Esophagus muscularis mucosa (tissue), 4 donors: ENCODE results near the gene OR7G3.

ENCODE experiments used
- CTCF ChIP-seq, 3 experiments: fragments of 200-600 bp in 2 of 3; fragments of 450-650 bp in 1 of 3; sonication (generic) in 2 of 3; IDR thresholded peaks; one replicate each; pipeline ENCODE4 v1.5.1; 2017 to 2019; ENCODE audit warnings: antibody characterized with exemption in 3 of 3, mild to moderate bottlenecking in 2 of 3, moderate library complexity in 1 of 3
- EP300 ChIP-seq: sonication (generic); formaldehyde crosslinking; IDR thresholded peaks from one replicate; pipeline ENCODE4 v1.6.1; 2017; ENCODE audit warnings: antibody characterized with exemption
- POLR2A ChIP-seq: fragments of 450-650 bp; IDR thresholded peaks from one replicate; pipeline ENCODE4 v1.6.1; 2017; ENCODE audit warnings: antibody characterized with exemption, moderate library complexity, mild to moderate bottlenecking, low read depth
- POLR2AphosphoS5 ChIP-seq, 2 donors: sonication (generic); formaldehyde crosslinking; IDR thresholded peaks; one replicate each; pipeline ENCODE4 v1.6.1; 2017; ENCODE audit warnings: antibody characterized with exemption in 2 of 2

- no peak for TF ChIP-seq CTCF (IDR thresholded peaks at IDR 0.05)
- no peak for TF ChIP-seq POLR2AphosphoS5 (IDR thresholded peaks at IDR 0.05)
- TF ChIP-seq POLR2A: no peak
- no peak for TF ChIP-seq EP300
These were observed 23.2 kb upstream of the OR7G3 start for GRCh38 chr19:9149997-9150396.
